ENCODE measurements around the gene ADIG. TPM values are rescaled to one million over a fixed set of nuclear protein-coding genes. Genes with fewer than 3 reads are reported as not detected.

ADIG gene
- total and polyA plus RNA-seq, 2 of the 8 experiments (the other 6 are each of a cell fraction or from before 2014, with no cell fraction given) = not detected

- no peak overlapping the region for H3K4me3 ChIP-seq (ENCODE audit: extremely low read depth in 1 of 4, insufficient read depth in 2 of 4, low read depth in 3 of 4, low read length in 4 of 4)
- no peaks in the 10 kb centered on the region for H3K23me2 ChIP-seq (ENCODE audit: low read depth, low read length)
- no peak overlapping the region for H2BK20ac ChIP-seq (ENCODE audit: low read length)
- no peak overlapping the region for H3K9ac ChIP-seq (replicated peaks in 1 of 4; ENCODE audit: extremely low read depth in 1 of 4, low read depth in 3 of 4, low read length in 3 of 4)
- DNase-seq (ENCODE audit: low read depth in 1 of 2, low spot score in 2 of 2) = no peak
- no peaks in the 10 kb centered on the region for H3K27me3 ChIP-seq (replicated peaks in 1 of 4; ENCODE audit: control insufficient read depth in 3 of 4, extremely low read depth in 1 of 4, insufficient read depth in 3 of 4, low read length in 3 of 4)
- no peaks in the 10 kb centered on the region for H3K4me1 ChIP-seq (replicated peaks in 1 of 4; ENCODE audit: control insufficient read depth in 3 of 4, insufficient read depth in 4 of 4, low read length in 3 of 4)
- no peak overlapping the region for H2AK5ac ChIP-seq (ENCODE audit: low read depth, low read length)
- H3K79me2 ChIP-seq (ENCODE audit: control insufficient read depth in 1 of 2, insufficient read depth in 2 of 2, low read length in 2 of 2) = no peaks in the 10 kb centered on the region
- no peak overlapping the region for H3K14ac ChIP-seq (ENCODE audit: insufficient read length)
- no peaks in the 10 kb centered on the region for H3K9me3 ChIP-seq (ENCODE audit: insufficient read depth in 2 of 2, low read depth in 1 of 2, low read length in 1 of 2)
- 96% methylated on average over 2 of the region's 2 CpGs; no CpG with 5 or more reads in 1 of the 2 experiments for WGBS, 2 experiments (ENCODE audit: extremely low coverage in 1 of 2, insufficient coverage in 1 of 2, insufficient read length in 1 of 2, insufficient replicate concordance in 2 of 2, low coverage in 1 of 2, low lambda C conversion rate in 2 of 2, missing lambda C conversion rate in 1 of 2)
- H2BK120ac ChIP-seq (replicated peaks; ENCODE audit: low read depth, low read length) = no peak overlapping the region
- H4K91ac ChIP-seq (replicated peaks; ENCODE audit: insufficient read length, low read length) = no peak overlapping the region
- H2BK5ac ChIP-seq (ENCODE audit: low read depth, low read length) = no peak overlapping the region
- no peak overlapping the region for H2AFZ ChIP-seq (ENCODE audit: low read length)
- ChIA-PET POLR2A (ENCODE audit: partially characterized antibody) (no interaction called here), CTCF (ENCODE audit: partially characterized antibody) (no interaction called here)
- H3K36me3 ChIP-seq (ENCODE audit: control insufficient read depth in 2 of 4, insufficient read depth in 4 of 4, low read length in 3 of 4) = peaks cover 3 to 56% (median 33%) of the 10 kb centered on the region in 4 experiments; a peak in 7 of 8 replicates
- H3K56ac ChIP-seq (replicated peaks; ENCODE audit: insufficient read length, low read depth, low read length) = no peak overlapping the region
- H3K4ac ChIP-seq (replicated peaks; ENCODE audit: insufficient read length, low read depth, low read length) = no peak overlapping the region
- H2BK15ac ChIP-seq (ENCODE audit: low read length) = no peak overlapping the region
- H3K23ac ChIP-seq (ENCODE audit: insufficient read length) = no peak overlapping the region
- no peak overlapping the region for H3K4me2 ChIP-seq (ENCODE audit: insufficient read depth in 1 of 2, low read depth in 2 of 2, low read length in 2 of 2)
- H2BK12ac ChIP-seq (ENCODE audit: low read depth, low read length) = no peak overlapping the region
- no peak overlapping the region for H4K5ac ChIP-seq (ENCODE audit: insufficient read length, low read depth, low read length)
- no peak overlapping the region for H3K18ac ChIP-seq (ENCODE audit: extremely low read depth, low read length)
- FAIRE-seq = no peak
- H3K79me1 ChIP-seq (ENCODE audit: low read depth, low read length) = no peaks in the 10 kb centered on the region
- H3K27ac ChIP-seq (ENCODE audit: low read depth, low read length) = no peak overlapping the region
- no peak overlapping the region for H4K8ac ChIP-seq (ENCODE audit: extremely low read depth, insufficient read depth, low read length)
- peaks cover 2% of the 10 kb centered on the region in 2 experiments for H4K20me1 ChIP-seq (replicated peaks in 1 of 2; ENCODE audit: control insufficient read depth in 1 of 2, insufficient read depth in 2 of 2, low read length in 2 of 2)
- TF ChIP-seq GABPA (IDR thresholded peaks at IDR 0.05; ENCODE audit: borderline replicate concordance, insufficient read depth, low read length) (no peak), CHD2 (IDR thresholded peaks at IDR 0.05; ENCODE audit: low read length) (no peak), PHF8 (conservative IDR thresholded peaks at IDR 0.05; ENCODE audit: low read depth, low read length) (no peak)
These were observed 44.7 kb upstream of the ADIG start for GRCh38 chr20:38536310-38536709.
